Type B pancreatic cell (in vitro differentiated cells): ENCODE measurements around the gene PIEZO2. TPM values are rescaled to one million over a fixed set of nuclear protein-coding genes. Genes with fewer than 3 reads are reported as not detected.

Experiments
- DNase-seq: peaks from one replicate; pipeline ENCODE4 v3.0.0; 2021; ENCODE audit warnings: mixed read lengths; ENCODE audit not compliant: unreplicated experiment; ENCODE audit errors: extremely low spot score
- H3K27ac Mint-ChIP-seq: 2 replicates; pipeline ENCODE4 v1.8.0; 2021; ENCODE audit warnings: mild to moderate bottlenecking, mixed read lengths
- H3K27me3 Mint-ChIP-seq: 2 replicates; pipeline ENCODE4 v1.8.0; 2021; ENCODE audit warnings: mixed read lengths
- H3K36me3 Mint-ChIP-seq: 2 replicates; pipeline ENCODE4 v1.8.0; 2021; ENCODE audit warnings: mixed read lengths
- H3K4me1 Mint-ChIP-seq: one replicate; pipeline ENCODE4 v1.8.0; 2021; ENCODE audit warnings: mixed read lengths; ENCODE audit not compliant: unreplicated experiment
- H3K4me3 Mint-ChIP-seq: 2 replicates; pipeline ENCODE4 v1.8.0; 2021; ENCODE audit warnings: mild to moderate bottlenecking, mixed read lengths
- H3K9me3 Mint-ChIP-seq: 2 replicates; pipeline ENCODE4 v1.8.0; 2021; ENCODE audit warnings: mixed read lengths
- CTCF ChIP-seq: fragments of 200-600 bp; sonication (generic); conservative IDR thresholded peaks from 2 replicates; pipeline ENCODE4 v1.5.0; 2021; ENCODE audit warnings: antibody characterized with exemption, mild to moderate bottlenecking
- total RNA-seq: library from RNA; stranded (reverse); gene quantifications from 2 replicates; pipeline ENCODE4 v1.2.1, GENCODE V29; 2021; ENCODE audit warnings: low replicate concordance

Gene PIEZO2
- total RNA-seq, 1 donor from 2014 or later = 38.8 TPM

- Mint-ChIP-seq H3K4me1 (no peaks in the 10 kb centered on the region), H3K27me3 (no peaks in the 10 kb centered on the region), H3K4me3 (no peak overlapping the region), H3K27ac (no peak overlapping the region), H3K36me3 (peaks cover 5% of the 10 kb centered on the region), H3K9me3 (peaks cover 5% of the 10 kb centered on the region)
- no peak for DNase-seq
- no peak for TF ChIP-seq CTCF
Measured at GRCh38 chr18:10820681-10821080, 328.7 kb downstream of the PIEZO2 start.

GRCh38 chr18:10814336-10814735 is 335.0 kb downstream of the PIEZO2 start:
- H3K4me3 Mint-ChIP-seq = no peak overlapping the region
- no peak overlapping the region for H3K27ac Mint-ChIP-seq
- H3K9me3 Mint-ChIP-seq = no peaks in the 10 kb centered on the region
- no peaks in the 10 kb centered on the region for H3K27me3 Mint-ChIP-seq
- no peak for TF ChIP-seq CTCF
- H3K36me3 Mint-ChIP-seq = peaks cover 6% of the 10 kb centered on the region
- DNase-seq = no peak
- H3K4me1 Mint-ChIP-seq = no peaks in the 10 kb centered on the region

- Mint-ChIP-seq H3K9me3 (no peaks in the 10 kb centered on the region), H3K27ac (peak overlapping the region; percentile 91), H3K36me3 (peaks cover 6% of the 10 kb centered on the region), H3K27me3 (no peaks in the 10 kb centered on the region), H3K4me3 (no peak overlapping the region), H3K4me1 (no peaks in the 10 kb centered on the region)
- TF ChIP-seq CTCF = no peak
- no peak for DNase-seq
Measured at GRCh38 chr18:10805587-10806118, 343.7 kb downstream of the PIEZO2 start.

- no peak for TF ChIP-seq CTCF
- Mint-ChIP-seq H3K9me3 (no peaks in the 10 kb centered on the region), H3K27ac (no peak overlapping the region), H3K4me1 (peaks cover 2% of the 10 kb centered on the region), H3K27me3 (no peaks in the 10 kb centered on the region), H3K4me3 (no peak overlapping the region), H3K36me3 (peaks cover 6% of the 10 kb centered on the region)
- DNase-seq = no peak
Measured at GRCh38 chr18:10804126-10804525, 345.2 kb downstream of the PIEZO2 start.

- Mint-ChIP-seq H3K9me3 (no peaks in the 10 kb centered on the region), H3K4me1 (peaks cover 9% of the 10 kb centered on the region), H3K27ac (peak overlapping the region; percentile 100), H3K4me3 (peak overlapping the region; percentile 68), H3K36me3 (peaks cover 8% of the 10 kb centered on the region), H3K27me3 (no peaks in the 10 kb centered on the region)
- no peak for TF ChIP-seq CTCF
- DNase-seq = no peak
Measured at GRCh38 chr18:10798727-10799550, 350.4 kb downstream of the PIEZO2 start.
